ENCODE measurements around the gene ESRRB.

Gene ESRRB

GRCh38 chr14:76343386-76343785, 32.6 kb upstream of the ESRRB start:
- no peak for TF ChIP-seq SIN3A (IDR thresholded peaks at IDR 0.05; ENCODE audit: borderline replicate concordance, insufficient read depth, low read length)
- TF ChIP-seq REST (IDR thresholded peaks at IDR 0.05; ENCODE audit: insufficient read depth in 1 of 2, low read depth in 2 of 2, low read length in 2 of 2): no peak
- TF ChIP-seq POLR2AphosphoS5 (IDR thresholded peaks at IDR 0.05; ENCODE audit: low read depth, low read length): no peak
- TF ChIP-seq TAF1 (IDR thresholded peaks at IDR 0.05; ENCODE audit: borderline replicate concordance, insufficient read depth, low read length): no peak
- TF ChIP-seq FOXP2 (optimal IDR thresholded peaks at IDR 0.05; ENCODE audit: borderline replicate concordance, extremely low read depth, extremely low read length, insufficient read depth): no peak

GRCh38 chr14:76346391-76347160, 29.4 kb upstream of the ESRRB start:
- peak; percentile 45 for TF ChIP-seq FOXP2 (optimal IDR thresholded peaks at IDR 0.05; ENCODE audit: borderline replicate concordance, extremely low read depth, extremely low read length, insufficient read depth)
- TF ChIP-seq POLR2AphosphoS5 (IDR thresholded peaks at IDR 0.05; ENCODE audit: low read depth, low read length): no peak
- no peak for TF ChIP-seq REST (IDR thresholded peaks at IDR 0.05; ENCODE audit: insufficient read depth in 1 of 2, low read depth in 2 of 2, low read length in 2 of 2)
- TF ChIP-seq SIN3A (IDR thresholded peaks at IDR 0.05; ENCODE audit: borderline replicate concordance, insufficient read depth, low read length): peak; percentile 69; the same call in 1 of the 2 replicates
- TF ChIP-seq TAF1 (IDR thresholded peaks at IDR 0.05; ENCODE audit: borderline replicate concordance, insufficient read depth, low read length): no peak

GRCh38 chr14:76348898-76349297, 27.0 kb upstream of the ESRRB start:
- peak; percentile 57; the same call in 1 of the 2 replicates for TF ChIP-seq SIN3A (IDR thresholded peaks at IDR 0.05; ENCODE audit: borderline replicate concordance, insufficient read depth, low read length)
- TF ChIP-seq POLR2AphosphoS5 (IDR thresholded peaks at IDR 0.05; ENCODE audit: low read depth, low read length): no peak
- TF ChIP-seq FOXP2 (optimal IDR thresholded peaks at IDR 0.05; ENCODE audit: borderline replicate concordance, extremely low read depth, extremely low read length, insufficient read depth): peak; percentile 50
- TF ChIP-seq REST (IDR thresholded peaks at IDR 0.05; ENCODE audit: insufficient read depth in 1 of 2, low read depth in 2 of 2, low read length in 2 of 2): peak in 1 of 2 experiments; percentile 59; a peak in 1 of 4 replicates

GRCh38 chr14:76349993-76350392, 25.9 kb upstream of the ESRRB start:
- TF ChIP-seq TAF1 (IDR thresholded peaks at IDR 0.05; ENCODE audit: borderline replicate concordance, insufficient read depth, low read length) (no peak), REST (IDR thresholded peaks at IDR 0.05; ENCODE audit: insufficient read depth in 1 of 2, low read depth in 2 of 2, low read length in 2 of 2) (no peak), FOXP2 (optimal IDR thresholded peaks at IDR 0.05; ENCODE audit: borderline replicate concordance, extremely low read depth, extremely low read length, insufficient read depth) (no peak), POLR2AphosphoS5 (IDR thresholded peaks at IDR 0.05; ENCODE audit: low read depth, low read length) (no peak), SIN3A (IDR thresholded peaks at IDR 0.05; ENCODE audit: borderline replicate concordance, insufficient read depth, low read length) (no peak)

Data from PFSK-1 (cell line).